Stomach smooth muscle (tissue), 2 donors: Measurements from ENCODE around the gene ZCCHC17.

ENCODE experiments used
- H3K27ac ChIP-seq: one replicate; pipeline ENCODE4 v1.7.0; 2013; ENCODE audit warnings: mild to moderate bottlenecking, low read length, inconsistent platforms
- H3K27me3 ChIP-seq, 2 donors: one replicate each; pipeline ENCODE4 v1.7.0; 2013; ENCODE audit warnings: low read length in 2 of 2; ENCODE audit not compliant: insufficient read depth in 2 of 2, control insufficient read depth in 1 of 2
- H3K36me3 ChIP-seq, 2 donors: one replicate each; pipeline ENCODE4 v1.7.0; 2013; ENCODE audit warnings: low read length in 2 of 2; ENCODE audit not compliant: control insufficient read depth in 2 of 2, insufficient read depth in 2 of 2
- H3K4me1 ChIP-seq: one replicate; pipeline ENCODE4 v1.7.0; 2013; ENCODE audit warnings: low read length; ENCODE audit not compliant: control insufficient read depth, insufficient read depth
- H3K4me3 ChIP-seq, 2 donors: one replicate each; pipeline ENCODE4 v1.7.0; 2013; ENCODE audit warnings: low read length in 2 of 2
- H3K9ac ChIP-seq, 2 donors: one replicate each; pipeline ENCODE4 v1.7.0; 2013; ENCODE audit warnings: low read length in 2 of 2, mild to moderate bottlenecking in 1 of 2
- H3K9me3 ChIP-seq, 2 donors: one replicate each; pipeline ENCODE4 v1.7.0; 2013; ENCODE audit warnings: low read length in 2 of 2; ENCODE audit not compliant: control insufficient read depth in 2 of 2
- donor health status: healthy.
- donor health status: Pancreatic carcinoma.

The ZCCHC17 gene

GRCh38 chr1:31344503-31344902 is 47.7 kb downstream of the ZCCHC17 start:
- Histone ChIP-seq H3K9ac (no peak overlapping the region), H3K27me3 (no peaks in the 10 kb centered on the region), H3K9me3 (no peaks in the 10 kb centered on the region), H3K36me3 (peaks cover 19 to 20% of the 10 kb centered on the region in 2 donors), H3K4me1 (no peaks in the 10 kb centered on the region), H3K27ac (no peak overlapping the region), H3K4me3 (no peak overlapping the region)

GRCh38 chr1:31345635-31346034 is 48.8 kb downstream of the ZCCHC17 start:
- Histone ChIP-seq H3K27ac (no peak overlapping the region), H3K36me3 (peaks cover 19 to 21% of the 10 kb centered on the region in 2 donors), H3K27me3 (no peaks in the 10 kb centered on the region), H3K9ac (no peak overlapping the region), H3K9me3 (no peaks in the 10 kb centered on the region), H3K4me3 (no peak overlapping the region), H3K4me1 (no peaks in the 10 kb centered on the region)

- Histone ChIP-seq H3K9ac (no peak overlapping the region), H3K9me3 (no peaks in the 10 kb centered on the region), H3K36me3 (peaks cover 21 to 23% of the 10 kb centered on the region in 2 donors), H3K4me3 (no peak overlapping the region), H3K27me3 (no peaks in the 10 kb centered on the region), H3K27ac (no peak overlapping the region), H3K4me1 (no peaks in the 10 kb centered on the region)
Measured at GRCh38 chr1:31346785-31347184, 50.0 kb downstream of the ZCCHC17 start.

- H3K9me3 ChIP-seq, result no peaks in the 10 kb centered on the region
- no peak overlapping the region for H3K4me3 ChIP-seq
- H3K9ac ChIP-seq, result no peak overlapping the region
- peaks cover 24% of the 10 kb centered on the region in 2 donors for H3K36me3 ChIP-seq
- H3K27me3 ChIP-seq, result no peaks in the 10 kb centered on the region
- no peaks in the 10 kb centered on the region for H3K4me1 ChIP-seq
- no peak overlapping the region for H3K27ac ChIP-seq
Measured at GRCh38 chr1:31348449-31348848, 51.6 kb downstream of the ZCCHC17 start.

GRCh38 chr1:31354283-31354682 is 57.5 kb downstream of the ZCCHC17 start:
- no peak overlapping the region for H3K9ac ChIP-seq
- peaks cover 9% of the 10 kb centered on the region in 2 donors for H3K36me3 ChIP-seq
- no peaks in the 10 kb centered on the region for H3K9me3 ChIP-seq
- no peak overlapping the region for H3K27ac ChIP-seq
- H3K27me3 ChIP-seq, result no peaks in the 10 kb centered on the region
- H3K4me3 ChIP-seq, result no peak overlapping the region
- H3K4me1 ChIP-seq, result no peaks in the 10 kb centered on the region

DNA sequence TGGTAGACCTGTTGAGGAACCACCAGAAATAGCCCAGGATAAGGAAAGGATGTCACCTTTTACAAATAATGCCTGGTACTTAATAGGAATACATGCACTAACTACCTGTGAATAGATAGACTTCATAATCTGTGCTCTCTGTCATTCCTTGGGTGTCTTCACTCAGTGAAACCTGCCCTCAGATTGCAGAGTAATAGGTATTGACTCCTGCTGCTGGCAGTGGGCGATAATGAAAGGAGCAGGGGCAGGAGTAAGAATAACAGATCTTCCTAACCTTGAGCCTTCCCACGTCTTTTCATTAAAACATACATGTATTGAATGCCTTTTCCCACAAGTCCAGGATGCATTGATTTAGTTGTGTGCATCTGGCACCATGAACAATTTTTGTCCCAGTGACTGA is 59.6 kb downstream of the ZCCHC17 start:
- no peaks in the 10 kb centered on the region for H3K27me3 ChIP-seq
- H3K36me3 ChIP-seq, result peaks cover 7 to 14% of the 10 kb centered on the region in 2 donors
- H3K4me3 ChIP-seq, result no peak overlapping the region
- H3K27ac ChIP-seq, result no peak overlapping the region
- no peaks in the 10 kb centered on the region for H3K4me1 ChIP-seq
- H3K9me3 ChIP-seq, result no peaks in the 10 kb centered on the region
- H3K9ac ChIP-seq, result no peak overlapping the region

GRCh38 chr1:31361607-31362006 is 64.8 kb downstream of the ZCCHC17 start:
- Histone ChIP-seq H3K4me3 (no peak overlapping the region), H3K36me3 (peaks cover 15 to 18% of the 10 kb centered on the region in 2 donors), H3K27me3 (no peaks in the 10 kb centered on the region), H3K9me3 (no peaks in the 10 kb centered on the region), H3K9ac (no peak overlapping the region), H3K27ac (no peak overlapping the region), H3K4me1 (peaks cover 12% of the 10 kb centered on the region)

GRCh38 chr1:31362032-31362431 is 65.2 kb downstream of the ZCCHC17 start:
- peaks cover 12% of the 10 kb centered on the region for H3K4me1 ChIP-seq
- H3K27ac ChIP-seq, result no peak overlapping the region
- no peak overlapping the region for H3K4me3 ChIP-seq
- H3K9me3 ChIP-seq, result no peaks in the 10 kb centered on the region
- no peak overlapping the region for H3K9ac ChIP-seq
- H3K27me3 ChIP-seq, result no peaks in the 10 kb centered on the region
- H3K36me3 ChIP-seq, result peaks cover 15 to 19% of the 10 kb centered on the region in 2 donors

DNA sequence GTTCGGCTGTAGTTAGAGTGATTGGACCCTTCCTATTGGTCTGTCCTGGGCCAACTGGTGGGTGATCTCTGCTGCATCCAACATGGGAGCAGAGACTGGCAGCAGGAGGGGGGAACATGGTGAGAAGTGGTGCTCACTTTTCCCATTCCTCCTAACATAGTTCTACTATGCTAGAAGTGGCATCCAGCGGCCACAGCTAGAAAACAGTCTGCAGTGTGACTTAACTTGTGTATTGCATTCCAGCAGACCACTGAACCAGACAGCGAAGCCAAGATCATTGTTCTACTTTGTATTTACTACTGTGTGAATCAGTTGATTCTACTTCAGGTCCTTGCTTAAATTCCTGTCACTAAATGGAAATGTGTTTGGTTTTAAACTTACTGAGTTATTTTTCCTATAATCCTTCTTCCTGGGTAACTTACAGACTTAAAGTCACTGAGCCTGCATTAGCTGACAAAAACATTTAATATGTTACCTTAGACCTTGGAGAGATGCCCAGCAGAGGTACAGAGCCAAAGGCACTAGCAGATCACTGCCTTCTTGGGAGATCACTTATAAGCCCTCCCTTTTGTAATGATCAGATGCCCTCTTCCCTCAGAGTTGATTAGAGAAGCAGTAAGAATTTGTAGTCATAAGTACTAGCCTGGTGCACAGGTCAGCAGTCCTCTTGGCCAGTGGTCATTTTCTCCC is 67.9 kb downstream of the ZCCHC17 start:
- Histone ChIP-seq H3K9me3 (no peaks in the 10 kb centered on the region), H3K36me3 (peaks cover 12 to 24% of the 10 kb centered on the region in 2 donors), H3K27ac (no peak overlapping the region), H3K4me3 (no peak overlapping the region), H3K4me1 (peaks cover 24% of the 10 kb centered on the region), H3K9ac (peak overlapping the region in 1 of 2 donors; percentile 29), H3K27me3 (no peaks in the 10 kb centered on the region)

DNA sequence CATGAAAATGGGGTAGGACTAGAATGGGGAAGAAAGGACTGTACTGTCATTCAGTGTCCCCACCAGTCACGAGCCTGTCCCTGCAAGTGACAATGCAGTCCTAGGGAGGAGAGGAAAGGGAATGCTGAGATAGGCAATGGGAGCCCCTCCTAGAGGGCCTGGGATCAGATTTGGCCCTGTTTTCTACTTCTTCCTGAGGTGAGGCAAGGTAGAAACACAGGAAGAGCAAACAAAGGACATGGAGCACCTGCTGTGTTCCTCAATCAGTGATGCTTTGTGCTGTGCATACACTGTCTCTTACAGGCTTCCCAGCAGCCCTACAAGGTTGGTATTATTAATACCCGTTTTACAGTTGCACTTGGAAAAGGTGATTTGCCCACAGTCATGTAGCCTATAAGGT is 70.0 kb downstream of the ZCCHC17 start:
- Histone ChIP-seq H3K9ac (no peak overlapping the region), H3K4me3 (no peak overlapping the region), H3K4me1 (peaks cover 24% of the 10 kb centered on the region), H3K27ac (no peak overlapping the region), H3K36me3 (peaks cover 3 to 24% of the 10 kb centered on the region in 2 donors), H3K9me3 (no peaks in the 10 kb centered on the region), H3K27me3 (no peaks in the 10 kb centered on the region)

DNA sequence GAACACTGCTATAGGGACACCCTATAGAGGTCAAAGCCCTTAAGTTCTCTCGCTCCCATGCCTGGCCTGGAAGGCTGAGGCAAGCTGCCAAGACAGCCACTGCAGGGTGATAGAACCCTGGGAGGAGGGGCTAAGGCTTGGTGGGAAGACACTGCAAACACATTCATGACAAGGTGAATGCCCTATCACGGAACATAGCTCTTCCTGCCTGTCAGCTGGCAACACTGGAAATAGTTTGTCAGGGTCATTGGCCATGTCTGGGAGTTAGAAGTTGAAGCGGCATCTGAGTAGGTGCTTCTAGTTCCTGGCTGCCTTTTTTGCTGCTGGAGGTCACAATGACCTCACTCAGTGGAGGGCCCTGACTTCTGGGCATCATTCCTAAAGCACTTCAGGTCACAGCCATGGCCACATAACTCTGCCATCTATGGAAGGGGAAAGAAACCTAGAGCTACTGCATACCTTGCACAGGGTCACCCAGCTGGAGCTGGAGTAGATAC is 71.8 kb downstream of the ZCCHC17 start:
- Histone ChIP-seq H3K4me3 (peak overlapping the region in 1 of 2 donors; percentile 7), H3K36me3 (peaks cover 3 to 24% of the 10 kb centered on the region in 2 donors), H3K9ac (no peak overlapping the region), H3K9me3 (no peaks in the 10 kb centered on the region), H3K27me3 (no peaks in the 10 kb centered on the region), H3K27ac (peak overlapping the region; percentile 31), H3K4me1 (peaks cover 41% of the 10 kb centered on the region)
